Vagina (tissue), 2 donors: ENCODE measurements around the gene MAN1A1.

Experiments used
- CTCF ChIP-seq, 3 experiments: fragments of 450-650 bp in 2 of 3; fragments of 200-600 bp in 1 of 3; sonication (generic) in 1 of 3; IDR thresholded peaks; one replicate each; pipeline ENCODE4 v1.5.1; 2017 to 2019; ENCODE audit warnings: antibody characterized with exemption in 3 of 3, mild to moderate bottlenecking in 2 of 3, moderate library complexity in 2 of 3
- POLR2A ChIP-seq, 2 donors: fragments of 450-650 bp; IDR thresholded peaks; one replicate each; pipeline ENCODE4 v1.6.1; 2017; ENCODE audit warnings: antibody characterized with exemption in 2 of 2, mild to moderate bottlenecking in 2 of 2, moderate library complexity in 2 of 2
- POLR2AphosphoS5 ChIP-seq, 2 donors: sonication (generic); formaldehyde crosslinking; IDR thresholded peaks; one replicate each; pipeline ENCODE4 v1.9.0; 2017; ENCODE audit warnings: antibody characterized with exemption in 2 of 2, mild to moderate bottlenecking in 2 of 2, low read depth in 1 of 2; ENCODE audit not compliant: insufficient read depth in 1 of 2

- TF ChIP-seq POLR2A (IDR thresholded peaks at IDR 0.05) = no peak
- TF ChIP-seq CTCF (IDR thresholded peaks at IDR 0.05) = no peak
- no peak for TF ChIP-seq POLR2AphosphoS5 (IDR thresholded peaks at IDR 0.05; ENCODE audit: insufficient read depth in 1 of 2, low read depth in 1 of 2)
Measured at GRCh38 chr6:119220452-119220851, 129.1 kb downstream of the MAN1A1 start.
